ENCODE measurements around the gene CRY1. TPM values are rescaled to one million over a fixed set of nuclear protein-coding genes. Genes with fewer than 3 reads are reported as not detected.
A peak's percentile ranks its signal among the peaks of the same experiment; 100 is the strongest.

CRY1 gene
- total RNA-seq, 1 experiment from 2014 or later = 38.0 TPM

- Histone ChIP-seq H3K27ac (no peak overlapping the region), H3K27me3 (no peaks in the 10 kb centered on the region), H3K36me3 (peaks cover 16% of the 10 kb centered on the region), H3K9me3 (replicated peaks) (no peaks in the 10 kb centered on the region), H3K4me3 (no peak overlapping the region), H3K4me1 (peaks cover 10% of the 10 kb centered on the region)
- DNase-seq = no peak
Measured at GRCh38 chr12:106984588-106985137, 108.7 kb downstream of the CRY1 start.

GRCh38 chr12:106982229-106982628, 111.1 kb downstream of the CRY1 start:
- no peaks in the 10 kb centered on the region for H3K9me3 ChIP-seq (replicated peaks)
- no peak overlapping the region for H3K27ac ChIP-seq
- no peak overlapping the region for H3K4me3 ChIP-seq
- DNase-seq = no peak
- H3K4me1 ChIP-seq = peaks cover 20% of the 10 kb centered on the region
- no peaks in the 10 kb centered on the region for H3K27me3 ChIP-seq
- H3K36me3 ChIP-seq = peaks cover 17% of the 10 kb centered on the region

- H3K27ac ChIP-seq = no peak overlapping the region
- no peaks in the 10 kb centered on the region for H3K27me3 ChIP-seq
- no peak overlapping the region for H3K4me3 ChIP-seq
- H3K36me3 ChIP-seq = peaks cover 21% of the 10 kb centered on the region
- no peaks in the 10 kb centered on the region for H3K9me3 ChIP-seq (replicated peaks)
- no peak for DNase-seq
- H3K4me1 ChIP-seq = peaks cover 20% of the 10 kb centered on the region
Measured at GRCh38 chr12:106981788-106982187, 111.6 kb downstream of the CRY1 start.

GRCh38 chr12:106980944-106981343, 112.4 kb downstream of the CRY1 start:
- Histone ChIP-seq H3K27ac (no peak overlapping the region), H3K4me3 (no peak overlapping the region), H3K36me3 (peaks cover 27% of the 10 kb centered on the region), H3K4me1 (peaks cover 25% of the 10 kb centered on the region), H3K9me3 (replicated peaks) (no peaks in the 10 kb centered on the region), H3K27me3 (no peaks in the 10 kb centered on the region)
- DNase-seq = no peak

- H3K4me1 ChIP-seq = peaks cover 22% of the 10 kb centered on the region
- H3K27ac ChIP-seq = peak overlapping the region; percentile 5; the same call in 1 of the 2 replicates
- no peaks in the 10 kb centered on the region for H3K27me3 ChIP-seq
- H3K9me3 ChIP-seq (replicated peaks) = no peaks in the 10 kb centered on the region
- H3K36me3 ChIP-seq = peaks cover 17% of the 10 kb centered on the region
- H3K4me3 ChIP-seq = no peak overlapping the region
- DNase-seq = peak; percentile 59 to 71
Measured at GRCh38 chr12:106978035-106978800, 115.1 kb downstream of the CRY1 start.

GRCh38 chr12:106976668-106977067, 116.7 kb downstream of the CRY1 start:
- Histone ChIP-seq H3K27me3 (no peaks in the 10 kb centered on the region), H3K4me3 (no peak overlapping the region), H3K4me1 (peaks cover 22% of the 10 kb centered on the region), H3K27ac (no peak overlapping the region), H3K36me3 (peaks cover 27% of the 10 kb centered on the region), H3K9me3 (replicated peaks) (no peaks in the 10 kb centered on the region)
- no peak for DNase-seq

GRCh38 chr12:106975993-106976658, 117.2 kb downstream of the CRY1 start:
- Histone ChIP-seq H3K4me3 (no peak overlapping the region), H3K9me3 (replicated peaks) (no peaks in the 10 kb centered on the region), H3K4me1 (peaks cover 22% of the 10 kb centered on the region), H3K36me3 (peaks cover 31% of the 10 kb centered on the region), H3K27me3 (no peaks in the 10 kb centered on the region), H3K27ac (no peak overlapping the region)
- DNase-seq = no peak

GRCh38 chr12:106975098-106975497, 118.3 kb downstream of the CRY1 start:
- no peaks in the 10 kb centered on the region for H3K27me3 ChIP-seq
- H3K36me3 ChIP-seq = peaks cover 31% of the 10 kb centered on the region
- no peaks in the 10 kb centered on the region for H3K9me3 ChIP-seq (replicated peaks)
- H3K4me3 ChIP-seq = no peak overlapping the region
- no peak overlapping the region for H3K27ac ChIP-seq
- peaks cover 27% of the 10 kb centered on the region for H3K4me1 ChIP-seq
- DNase-seq = no peak

- H3K27me3 ChIP-seq = no peaks in the 10 kb centered on the region
- H3K36me3 ChIP-seq = peaks cover 35% of the 10 kb centered on the region
- DNase-seq = no peak
- H3K9me3 ChIP-seq (replicated peaks) = no peaks in the 10 kb centered on the region
- peaks cover 27% of the 10 kb centered on the region for H3K4me1 ChIP-seq
- H3K4me3 ChIP-seq = no peak overlapping the region
- no peak overlapping the region for H3K27ac ChIP-seq
Measured at GRCh38 chr12:106974511-106974910, 118.8 kb downstream of the CRY1 start.

GRCh38 chr12:106973545-106973944, 119.8 kb downstream of the CRY1 start:
- DNase-seq = no peak
- no peaks in the 10 kb centered on the region for H3K9me3 ChIP-seq (replicated peaks)
- no peak overlapping the region for H3K27ac ChIP-seq
- H3K4me3 ChIP-seq = no peak overlapping the region
- no peaks in the 10 kb centered on the region for H3K27me3 ChIP-seq
- H3K36me3 ChIP-seq = peaks cover 41% of the 10 kb centered on the region
- peaks cover 24% of the 10 kb centered on the region for H3K4me1 ChIP-seq

- Histone ChIP-seq H3K4me1 (peaks cover 7% of the 10 kb centered on the region), H3K9me3 (replicated peaks) (no peaks in the 10 kb centered on the region), H3K27ac (no peak overlapping the region), H3K4me3 (no peak overlapping the region), H3K27me3 (no peaks in the 10 kb centered on the region), H3K36me3 (peaks cover 44% of the 10 kb centered on the region)
- DNase-seq = peak; percentile 29 to 59
Measured at GRCh38 chr12:106971065-106971464, 122.3 kb downstream of the CRY1 start.

- Histone ChIP-seq H3K27ac (no peak overlapping the region), H3K4me1 (no peaks in the 10 kb centered on the region), H3K9me3 (replicated peaks) (no peaks in the 10 kb centered on the region), H3K36me3 (peaks cover 21% of the 10 kb centered on the region), H3K4me3 (no peak overlapping the region), H3K27me3 (no peaks in the 10 kb centered on the region)
- DNase-seq = no peak
Measured at GRCh38 chr12:106964526-106964925, 128.8 kb downstream of the CRY1 start.

GRCh38 chr12:106962286-106962685, 131.1 kb downstream of the CRY1 start:
- no peak overlapping the region for H3K4me3 ChIP-seq
- H3K4me1 ChIP-seq = peaks cover 3% of the 10 kb centered on the region; the same call in 1 of the 2 replicates
- peaks cover 8% of the 10 kb centered on the region for H3K36me3 ChIP-seq
- H3K9me3 ChIP-seq (replicated peaks) = no peaks in the 10 kb centered on the region; the same call in 1 of the 2 replicates
- H3K27ac ChIP-seq = no peak overlapping the region
- H3K27me3 ChIP-seq = no peaks in the 10 kb centered on the region
- DNase-seq = no peak

- Histone ChIP-seq H3K4me1 (peaks cover 3% of the 10 kb centered on the region; the same call in 1 of the 2 replicates), H3K36me3 (0 out of 2 replicates have a peak, but pooled peaks cover 2% of the 10 kb centered on the region), H3K27ac (no peak overlapping the region), H3K9me3 (replicated peaks) (no peaks in the 10 kb centered on the region; the same call in 1 of the 2 replicates), H3K27me3 (no peaks in the 10 kb centered on the region), H3K4me3 (no peak overlapping the region)
- no peak for DNase-seq
Measured at GRCh38 chr12:106960443-106960842, 132.9 kb downstream of the CRY1 start.

- H3K27ac ChIP-seq = no peak overlapping the region
- DNase-seq = no peak
Measured at GRCh38 chr12:106957583-106957982, 135.8 kb downstream of the CRY1 start.

More at GRCh38 chr12:106957583-106957982, 135.8 kb downstream of the CRY1 start:
- H3K36me3 ChIP-seq = 0 out of 2 replicates have a peak, but pooled peaks cover 2% of the 10 kb centered on the region
- H3K9me3 ChIP-seq (replicated peaks) = no peaks in the 10 kb centered on the region; the same call in 1 of the 2 replicates
- H3K27me3 ChIP-seq = no peaks in the 10 kb centered on the region
- peak overlapping the region; percentile 88 for H3K4me3 ChIP-seq
- H3K4me1 ChIP-seq = peaks cover 3% of the 10 kb centered on the region; the same call in 1 of the 2 replicates
